ENCODE measurements around the gene LRRN2. TPM values are rescaled to one million over a fixed set of nuclear protein-coding genes. Genes with fewer than 3 reads are reported as not detected.

Gene LRRN2
- total and polyA plus RNA-seq, 2 of the 8 experiments (the other 6 are each of a cell fraction or from before 2014, with no cell fraction given) = 1.8 to 2.3 TPM

GRCh38 chr1:204684206-204684570 is 1.4 kb downstream of the LRRN2 start (continued):
- no peak for TF ChIP-seq CHD7 (IDR thresholded peaks at IDR 0.05; ENCODE audit: insufficient replicate concordance, low read length)
- TF ChIP-seq RXRA (IDR thresholded peaks at IDR 0.05; ENCODE audit: insufficient read depth, low read depth, low read length) = no peak
- no peak for TF ChIP-seq EZH2 (IDR thresholded peaks at IDR 0.05; ENCODE audit: low read depth, low read length, severe bottlenecking)
- no peak for TF ChIP-seq POLR2AphosphoS5 (IDR thresholded peaks at IDR 0.05; ENCODE audit: low read depth, low read length)
- TF ChIP-seq JUN (IDR thresholded peaks at IDR 0.05; ENCODE audit: low read depth, low read length) = no peak
- TF ChIP-seq SIN3A (conservative IDR thresholded peaks at IDR 0.05 in 1 of 2, IDR thresholded peaks at IDR 0.05 in 1 of 2; ENCODE audit: low read depth in 1 of 2, low read length in 2 of 2) = no peak
- no peak for TF ChIP-seq SAP30 (IDR thresholded peaks at IDR 0.05; ENCODE audit: insufficient read depth, insufficient replicate concordance, low read length)
- TF ChIP-seq BCL11A (IDR thresholded peaks at IDR 0.05; ENCODE audit: low read depth in 2 of 2, low read length in 2 of 2) = no peak
- no peak for TF ChIP-seq KDM4A (IDR thresholded peaks at IDR 0.05; ENCODE audit: low read depth, low read length, severe bottlenecking)
- TF ChIP-seq FOSL1 (IDR thresholded peaks at IDR 0.05; ENCODE audit: insufficient read depth, low read depth, low read length) = no peak
- no peak for TF ChIP-seq CBX8 (IDR thresholded peaks at IDR 0.05; ENCODE audit: borderline replicate concordance, low read depth, low read length)
